Activated CD8-positive, alpha-beta memory T cell treated with anti-CD3 and anti-CD28 coated beads, Interleukin-2, amount 50 U/mL, for 1 hour (primary cell): ENCODE measurements around the gene VPS52.
"Not testable (repeated sequence)": the region's sequence is repeated elsewhere in the genome, so short reads cannot be mapped to it uniquely, and the experiment has no call there.

Source experiments
- DNase-seq: peaks from one replicate; pipeline ENCODE4 v3.0.0-alpha.2; 2020; ENCODE audit errors: extremely low read depth

The VPS52 gene

DNA sequence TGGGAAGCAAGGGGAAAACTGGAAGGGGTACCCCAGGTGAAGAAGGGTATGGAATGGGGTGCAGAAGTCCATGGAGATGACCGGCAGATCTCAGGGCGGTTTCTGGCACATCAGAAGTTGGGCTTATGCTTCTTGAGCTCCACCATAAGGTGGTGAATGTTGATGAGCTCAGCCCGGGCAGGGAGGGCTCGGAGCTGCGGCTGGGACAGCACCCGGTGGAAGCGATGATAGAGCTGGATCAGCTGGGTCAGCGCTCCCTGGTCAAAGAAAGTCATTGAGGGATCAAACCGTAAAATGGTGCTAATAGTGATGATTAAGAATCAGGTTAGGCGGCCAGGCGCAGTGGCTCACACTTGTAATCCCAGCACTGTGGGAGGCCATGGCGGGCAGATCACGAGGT, 20.9 kb downstream of the VPS52 start:
- no peak for DNase-seq

DNA sequence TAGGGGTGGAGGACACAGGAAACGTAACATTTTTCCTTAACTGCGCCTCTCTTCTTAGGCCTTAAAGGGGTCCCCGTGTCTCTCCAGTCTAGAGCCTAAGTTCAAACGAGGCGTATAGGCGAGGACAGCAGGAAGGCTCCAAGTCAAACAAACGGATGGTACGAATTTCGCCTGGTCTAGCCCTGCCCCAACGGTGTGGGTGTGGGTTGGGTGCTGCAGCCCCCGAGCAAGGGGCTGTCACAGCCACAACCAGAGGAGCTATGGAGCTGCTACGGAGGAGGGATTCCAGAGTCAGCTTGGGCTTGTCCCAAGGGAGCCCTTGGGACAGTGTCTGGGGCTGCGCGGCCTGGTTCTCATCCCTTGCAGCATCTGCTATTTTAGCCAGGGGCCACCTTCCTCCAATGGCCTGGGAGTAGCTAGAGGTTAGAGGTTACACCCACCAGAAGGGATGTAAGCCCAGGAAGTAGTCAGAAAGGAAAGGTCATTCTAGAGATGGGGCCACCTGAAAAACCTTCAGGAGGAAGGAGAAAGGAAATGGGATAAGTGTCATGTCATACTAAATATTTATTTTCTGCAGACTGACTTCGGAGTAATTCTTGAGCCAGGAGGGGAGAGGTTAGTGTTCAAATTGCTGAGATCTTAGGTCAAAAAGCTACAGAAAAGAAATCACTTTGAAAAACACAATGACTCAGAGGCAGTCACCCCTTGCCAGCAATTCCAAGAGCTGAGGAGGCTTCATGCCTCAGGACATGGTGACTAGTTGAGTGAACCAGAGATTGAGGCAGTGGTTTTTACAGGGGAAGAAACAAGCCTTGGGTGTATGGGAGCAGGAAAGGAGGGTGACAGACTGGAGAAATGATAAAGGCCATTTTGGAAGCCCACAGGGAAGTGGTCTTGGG, 21.7 kb downstream of the VPS52 start:
- no peak for DNase-seq

DNA sequence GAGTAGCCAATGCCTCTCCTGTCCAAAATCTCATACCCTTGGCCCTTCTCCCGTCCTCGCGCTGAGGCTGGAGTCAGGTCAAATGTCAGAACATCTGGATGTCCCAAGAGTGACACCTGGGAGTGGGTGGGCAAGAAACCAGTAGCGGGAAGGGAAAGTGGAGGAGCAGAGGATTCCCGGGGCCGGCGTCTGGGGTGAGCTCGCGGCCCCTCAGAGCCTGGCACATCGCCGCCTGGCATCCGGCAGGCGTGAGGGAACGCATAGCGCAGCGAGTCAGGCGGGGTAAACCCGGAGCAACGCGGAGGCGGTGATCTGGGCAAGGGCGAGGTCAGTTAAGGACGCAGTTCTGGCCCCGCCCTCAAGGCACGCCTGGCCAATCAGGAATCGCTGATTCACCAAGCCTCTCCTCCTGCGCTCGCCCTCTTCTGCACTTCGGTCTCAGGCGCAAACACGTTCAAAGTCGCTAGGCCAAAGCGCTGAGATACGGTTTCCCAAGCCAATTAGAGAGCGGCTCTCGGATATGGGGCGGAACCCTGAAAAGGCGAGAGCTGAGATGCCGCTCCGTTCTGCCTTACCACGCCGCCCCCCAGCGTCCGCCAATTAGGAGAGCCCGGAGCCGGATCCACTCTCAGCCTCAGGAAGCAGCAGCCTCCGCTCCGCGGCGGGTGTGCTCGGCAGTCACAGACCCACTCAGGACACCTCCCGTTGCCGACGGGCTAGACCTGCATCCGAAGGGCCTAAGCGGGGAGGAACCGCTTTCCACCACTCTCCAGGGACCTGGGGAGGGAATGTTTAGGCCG, 22.5 kb downstream of the VPS52 start:
- DNase-seq, result peak; percentile 95

DNA sequence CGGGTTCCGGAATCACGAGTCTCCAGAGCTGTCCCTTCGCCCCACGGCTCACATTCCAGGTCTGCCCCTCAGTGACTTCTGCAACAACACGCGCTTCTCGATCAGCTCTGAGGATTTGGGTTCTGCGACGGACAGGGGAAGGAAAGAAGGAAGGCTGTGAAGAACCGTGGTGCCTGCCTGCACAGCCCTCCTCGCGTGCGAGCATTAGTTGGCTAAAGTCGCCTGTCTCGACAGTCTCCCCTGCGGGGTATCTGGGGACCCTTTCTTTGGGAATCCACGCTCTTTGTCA, 23.1 kb downstream of the VPS52 start:
- DNase-seq, result peak; percentile 18

DNA sequence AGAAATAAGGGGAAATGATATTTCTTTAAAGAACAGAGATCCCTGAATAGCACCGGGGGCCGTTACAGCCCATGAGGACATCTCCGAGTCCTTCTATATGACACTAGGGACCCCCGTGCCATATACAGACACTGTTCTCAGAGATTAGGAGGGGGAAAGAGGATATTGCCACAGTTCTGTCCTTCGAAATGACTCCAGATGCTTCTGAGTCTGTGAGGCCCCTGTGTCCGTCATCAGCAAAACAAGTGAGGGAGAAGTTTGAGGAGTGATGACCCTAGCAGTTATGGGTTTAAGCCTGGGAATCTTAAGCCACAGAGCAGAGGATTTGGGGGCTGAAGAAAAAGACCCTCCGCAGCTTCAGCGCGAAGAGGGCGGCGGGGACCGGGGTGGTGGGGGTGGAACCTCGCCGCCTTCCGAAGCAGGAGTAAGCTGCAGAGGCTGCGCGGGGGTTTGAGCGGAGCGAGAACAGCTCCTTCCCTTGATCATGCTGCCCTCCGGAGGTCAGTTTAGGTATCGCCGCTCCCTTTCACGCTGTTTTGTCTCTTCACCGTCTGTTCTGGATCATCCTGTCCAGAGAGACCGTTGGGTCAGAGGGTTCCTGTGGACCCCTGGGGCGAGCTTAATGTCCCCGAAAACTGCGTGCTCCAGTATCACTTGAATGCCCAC, 23.6 kb downstream of the VPS52 start:
- DNase-seq, result peak; percentile 74

DNA sequence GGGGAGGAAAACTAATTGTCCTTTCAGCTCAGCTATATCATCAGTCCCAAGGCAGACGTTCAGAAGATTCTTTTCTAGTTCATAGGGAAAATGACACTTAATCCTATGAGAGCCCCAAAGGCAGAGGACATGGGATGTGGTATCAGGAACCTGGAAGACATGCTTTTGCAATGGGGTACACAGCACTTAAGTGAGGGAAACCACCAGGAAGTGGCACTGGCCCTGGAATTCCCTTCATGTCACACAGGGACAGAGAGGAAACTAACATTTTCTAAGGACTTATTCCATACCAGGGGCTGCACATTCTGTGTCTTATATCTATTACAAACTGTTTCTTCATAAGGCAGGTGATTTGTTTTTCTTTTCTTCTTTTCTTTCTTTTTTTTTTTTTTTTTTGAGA, 28.2 kb downstream of the VPS52 start:
- no peak for DNase-seq

DNA sequence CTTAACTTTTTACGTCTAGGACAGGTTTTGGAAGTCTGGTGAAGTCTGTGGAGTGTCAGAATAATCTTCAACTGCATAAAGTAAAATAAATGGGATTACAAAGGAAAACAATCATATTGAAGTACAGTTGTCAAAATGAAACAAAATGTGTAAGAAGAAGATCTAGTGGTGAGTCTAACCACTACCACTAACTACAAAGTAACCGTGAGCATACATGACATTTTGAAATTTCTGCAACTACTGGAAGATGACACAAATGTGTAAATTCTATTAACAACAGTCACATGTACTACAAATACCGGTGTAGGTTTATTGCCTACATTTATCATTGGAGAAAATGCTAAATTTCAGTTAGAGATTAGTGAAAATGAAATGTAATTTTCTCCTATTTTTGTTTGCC, 29.7 kb downstream of the VPS52 start:
- DNase-seq, result no peak

DNA sequence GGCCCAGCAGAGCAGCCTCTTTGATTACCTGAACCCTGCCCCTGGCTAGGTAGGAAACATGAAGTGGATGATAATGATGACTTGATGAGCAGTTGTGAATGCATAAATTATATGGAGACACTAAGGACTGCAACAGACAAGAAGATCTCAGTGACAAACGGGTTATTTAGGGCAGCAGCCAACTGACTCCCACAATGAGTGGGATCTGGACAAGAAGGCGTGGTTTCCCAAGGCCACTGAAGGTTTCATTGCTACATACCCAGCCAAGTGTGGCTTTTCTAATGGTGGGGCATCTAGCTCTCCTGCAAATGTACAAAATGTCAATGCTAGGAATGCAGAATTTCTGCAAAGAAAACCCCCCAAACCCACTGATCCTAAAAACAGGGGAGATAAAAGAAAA, 33.9 kb downstream of the VPS52 start:
- DNase-seq, result no peak

DNA sequence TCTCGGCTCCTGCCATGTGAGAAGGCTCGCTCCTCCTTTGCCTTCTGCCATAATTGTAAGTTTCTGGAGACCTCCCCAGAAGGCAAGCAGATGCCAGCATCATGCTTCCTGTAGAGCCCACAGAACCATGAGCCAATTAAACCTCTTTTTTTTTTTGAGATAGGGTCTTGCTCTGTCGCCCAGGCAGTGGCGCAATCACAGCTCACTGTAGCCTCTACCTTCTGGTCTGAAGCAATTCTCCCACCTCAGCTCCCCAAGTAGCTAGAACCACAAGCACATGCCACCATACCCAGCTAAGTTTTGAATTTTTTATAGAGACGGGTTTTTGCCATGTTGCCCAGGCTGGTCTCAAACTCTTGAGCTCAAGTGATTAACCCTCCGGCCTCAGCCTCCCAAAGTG, 34.8 kb downstream of the VPS52 start:
- DNase-seq, result no peak

DNA sequence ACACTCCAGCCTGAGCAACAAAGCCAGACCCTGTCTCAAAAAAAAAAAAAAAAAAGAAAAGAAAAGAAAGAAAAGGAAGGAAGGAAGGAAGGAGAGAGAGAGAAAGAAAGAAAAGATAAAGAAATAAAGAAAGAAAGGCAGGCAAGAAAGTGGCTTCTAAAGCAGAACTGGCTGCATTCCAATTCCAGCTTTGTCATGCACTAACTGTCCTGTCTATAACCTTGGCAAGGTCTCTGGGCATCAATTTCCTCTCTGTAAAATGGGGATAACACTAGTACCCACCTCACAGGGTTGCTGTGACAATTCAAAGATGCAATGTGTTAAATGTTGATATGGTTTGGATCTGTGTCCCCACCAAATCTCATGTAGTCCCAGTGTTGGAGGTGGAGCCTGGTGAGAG, 35.3 kb downstream of the VPS52 start:
- no peak for DNase-seq

DNA sequence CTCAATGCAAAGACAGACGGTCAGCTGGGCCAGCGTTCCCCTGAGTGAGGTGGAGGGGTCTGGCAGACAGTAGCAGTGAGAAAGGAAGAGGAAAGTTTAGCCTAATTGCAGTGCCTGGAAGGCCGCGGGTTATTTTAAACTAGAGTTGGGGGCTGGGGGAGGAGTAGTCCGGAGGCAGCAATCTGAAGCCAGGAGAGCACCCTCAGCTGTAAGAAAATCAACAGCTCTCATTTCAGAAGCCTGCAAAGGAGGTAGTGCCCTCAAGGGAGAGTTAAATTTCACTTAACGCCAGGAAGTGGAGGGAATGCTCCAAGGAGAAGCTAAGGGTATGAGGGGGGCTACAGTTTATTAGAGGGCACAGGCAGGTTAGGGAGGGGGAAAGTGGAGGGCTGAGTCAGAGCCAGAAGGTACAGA, 36.4 kb downstream of the VPS52 start:
- DNase-seq, result no peak

DNA sequence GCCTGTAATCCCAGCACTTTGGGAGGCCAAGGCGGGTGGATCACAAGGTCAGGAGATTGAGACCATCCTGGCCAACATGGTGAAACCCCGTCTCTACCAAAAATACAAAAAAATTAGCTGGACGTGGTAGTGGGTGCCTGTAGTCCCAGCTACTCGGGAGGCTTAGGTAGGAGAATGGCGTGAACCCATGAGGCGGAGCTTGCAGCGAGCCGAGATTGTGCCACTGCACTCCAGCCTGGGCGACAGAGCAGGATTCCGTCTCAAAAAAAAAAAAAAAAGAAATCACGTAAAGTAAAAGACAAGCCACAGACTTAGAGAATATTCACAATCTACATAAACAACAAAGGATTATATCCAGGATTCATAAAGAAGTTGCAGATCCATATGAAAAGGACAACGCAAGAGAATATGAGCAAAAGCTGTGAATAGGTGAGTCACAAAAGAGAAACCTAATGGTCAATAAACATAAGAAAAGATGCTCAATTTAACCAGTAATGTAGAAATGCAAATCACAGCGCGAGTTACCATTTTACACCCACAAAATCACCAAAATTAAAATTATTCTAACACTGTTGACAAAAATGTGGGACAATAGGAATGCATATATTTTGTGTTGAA, 45.1 kb downstream of the VPS52 start:
- not testable (repeated sequence) for DNase-seq

DNA sequence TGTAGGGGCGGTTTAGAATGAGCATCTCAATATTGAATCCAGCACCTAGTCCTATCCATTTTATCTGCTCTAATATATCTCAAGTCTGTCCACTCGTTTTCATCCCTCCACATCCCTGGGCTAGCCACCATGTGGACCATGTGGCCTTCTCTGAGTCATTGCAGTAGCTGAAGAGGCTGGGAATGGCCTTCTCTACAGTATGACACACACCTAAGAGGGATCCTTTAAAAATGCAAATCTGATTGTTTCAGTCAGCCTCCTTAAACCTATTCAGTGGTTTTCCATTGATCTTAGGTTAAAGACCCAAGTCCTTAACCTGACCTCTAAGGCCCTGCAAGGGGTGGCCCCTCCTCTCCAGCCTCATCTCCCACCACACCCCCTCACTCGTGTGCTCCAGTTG, 54.0 kb downstream of the VPS52 start:
- DNase-seq, result no peak

DNA sequence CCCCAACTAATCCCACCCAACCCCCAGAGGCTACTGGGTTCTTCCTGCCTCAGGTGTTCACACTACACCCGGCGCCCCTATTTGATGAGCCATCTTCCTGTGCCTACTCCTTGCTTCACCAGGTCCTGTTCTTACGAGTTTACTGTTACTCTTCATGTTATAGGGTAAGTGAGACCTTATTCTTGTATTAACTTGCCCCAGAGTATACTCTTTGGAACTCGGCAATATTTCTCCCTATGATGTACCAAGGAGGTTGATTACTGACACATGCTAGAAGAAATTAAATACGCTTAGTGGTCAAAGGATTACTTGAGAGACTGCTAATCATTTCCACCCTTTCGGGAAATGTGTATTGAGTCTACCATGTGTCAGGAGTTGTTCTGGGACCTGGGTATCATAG, 54.4 kb downstream of the VPS52 start:
- DNase-seq, result no peak

DNA sequence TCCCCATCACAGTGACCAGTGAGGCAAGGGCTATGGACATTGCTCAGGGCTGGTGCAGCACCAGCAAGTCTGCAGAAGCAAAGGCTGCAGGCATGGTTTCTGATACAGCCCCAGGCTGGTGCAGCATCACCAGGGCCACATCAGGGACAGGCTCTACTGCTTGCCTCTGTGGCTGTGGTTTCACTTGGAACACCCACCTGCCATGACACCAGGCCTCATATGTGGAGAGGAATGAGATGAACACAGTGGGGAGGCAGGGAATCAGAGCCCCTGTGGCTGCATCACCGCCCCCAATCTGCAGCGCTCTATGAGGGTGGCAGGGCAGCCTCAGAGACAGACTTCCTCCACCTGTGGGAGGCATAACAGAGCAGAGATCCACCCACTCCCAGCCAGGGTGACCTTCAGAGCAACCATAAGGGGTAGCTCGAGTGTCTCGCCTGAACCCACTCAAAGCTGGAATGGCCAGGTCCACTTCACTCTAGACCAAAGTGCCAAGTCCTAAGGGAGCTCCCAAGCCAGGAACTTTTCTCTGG, 55.5 kb downstream of the VPS52 start:
- no peak for DNase-seq

DNA sequence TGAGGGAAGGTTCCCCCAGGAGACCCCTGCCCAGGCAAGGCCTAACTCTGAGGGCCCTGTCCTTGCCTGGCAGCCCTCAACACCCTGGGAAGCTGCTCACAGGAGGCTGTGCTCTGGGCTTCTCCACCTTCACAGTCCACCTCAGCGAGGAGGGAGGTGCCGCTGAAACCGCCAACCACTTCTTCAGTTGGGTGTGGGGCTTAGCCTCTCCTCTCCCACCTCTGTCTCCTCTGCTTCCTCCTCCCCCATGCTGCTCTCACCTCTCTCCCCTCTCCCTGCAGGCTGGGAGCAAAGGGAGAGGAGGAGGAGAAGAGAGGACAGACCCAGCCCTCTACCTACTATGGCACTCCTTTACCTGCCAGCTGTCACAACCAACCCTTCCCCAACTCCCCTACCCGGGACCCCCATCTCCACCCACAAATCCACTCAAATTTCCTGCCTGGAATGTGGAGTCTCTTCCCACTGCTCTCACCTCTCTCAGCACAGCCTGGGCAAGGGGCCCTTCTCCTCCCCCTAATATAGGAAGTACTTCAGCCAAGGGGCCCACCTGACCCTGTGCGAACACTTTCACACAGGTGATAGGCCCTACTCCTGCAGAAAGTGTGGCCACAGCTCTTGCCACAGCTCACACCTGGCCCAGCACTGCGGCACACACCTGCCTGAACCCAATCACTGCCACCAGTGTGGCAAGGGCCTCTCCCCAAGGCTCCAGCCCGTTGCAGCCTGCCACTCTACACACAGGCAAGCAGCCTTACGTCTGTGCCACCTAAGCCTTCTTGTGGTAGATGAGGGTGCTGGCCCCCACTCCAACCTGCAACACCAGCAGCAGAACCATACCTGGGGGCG, 56.2 kb downstream of the VPS52 start:
- no peak for DNase-seq

DNA sequence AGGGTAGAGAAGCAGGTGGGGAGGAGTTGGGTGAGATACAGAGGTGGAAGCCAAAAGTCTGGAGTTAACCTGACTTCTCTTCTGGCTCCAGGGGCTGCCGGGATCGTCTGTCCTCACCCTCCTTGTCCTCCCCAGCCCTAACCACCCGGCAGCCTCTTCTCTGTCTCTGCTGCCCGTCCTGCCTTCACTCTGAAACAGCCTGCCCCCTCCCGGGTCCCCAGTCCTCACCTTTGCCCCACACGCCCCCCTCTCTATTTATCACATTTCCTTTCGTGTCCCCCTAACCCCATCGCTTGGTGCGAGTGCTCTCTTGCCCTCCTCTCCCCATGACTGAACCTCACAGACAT, 57.7 kb downstream of the VPS52 start:
- DNase-seq, result no peak

DNA sequence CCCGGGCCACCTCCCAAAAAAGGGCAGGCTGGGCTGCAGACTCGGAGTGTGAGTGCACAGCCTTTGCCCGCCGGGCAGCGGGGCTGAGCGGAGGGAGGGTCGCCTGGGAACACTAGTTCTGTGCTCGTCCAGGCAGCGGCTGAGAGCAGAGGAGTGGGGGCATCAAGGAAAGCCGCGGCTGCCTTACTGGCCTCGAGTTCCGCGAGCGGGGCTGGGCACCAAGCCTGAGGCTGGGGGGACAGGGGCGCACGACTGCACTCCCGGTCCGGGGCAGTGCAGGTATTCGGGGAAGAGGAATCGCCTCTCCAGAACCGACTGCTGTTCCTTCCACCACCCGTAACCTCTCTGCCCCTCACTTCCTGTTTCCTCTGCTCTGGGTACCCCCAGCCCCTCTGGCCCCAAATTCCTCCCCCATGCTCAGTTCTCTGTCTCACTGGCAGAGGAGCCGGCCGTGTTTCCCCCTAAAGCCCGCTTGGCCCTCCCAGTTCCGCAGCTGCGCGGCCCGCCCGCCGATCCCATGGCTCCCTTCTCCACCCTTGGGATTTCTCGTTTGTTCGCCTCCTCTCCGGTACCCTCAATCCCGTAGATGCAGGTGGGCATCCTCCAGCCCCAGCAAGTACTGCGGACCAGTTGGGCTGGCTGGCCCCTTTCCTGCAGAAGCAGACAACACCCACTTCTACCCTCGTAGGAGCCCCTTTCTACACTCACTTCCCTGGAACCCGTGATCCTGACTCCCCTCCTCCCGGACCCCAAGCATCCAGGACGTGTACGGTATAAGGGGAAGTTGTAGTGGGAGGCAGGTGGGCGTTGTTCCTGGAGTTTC, 58.3 kb downstream of the VPS52 start:
- DNase-seq, result no peak

DNA sequence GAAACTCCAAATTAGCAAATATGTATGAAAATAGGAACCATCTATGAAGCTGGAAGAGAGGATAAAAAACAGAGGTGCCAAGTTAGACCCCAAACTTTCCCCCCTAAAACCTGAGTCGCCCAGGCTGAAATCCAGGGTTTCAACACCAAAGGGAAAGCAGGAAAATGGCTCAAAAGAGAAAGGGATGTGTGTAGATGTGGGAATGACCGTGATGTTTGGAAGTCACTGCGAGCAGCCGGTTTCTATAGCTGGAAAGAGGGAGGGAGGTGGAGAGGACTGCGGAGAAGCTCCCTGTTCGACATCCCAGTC, 58.9 kb downstream of the VPS52 start:
- DNase-seq, result no peak

DNA sequence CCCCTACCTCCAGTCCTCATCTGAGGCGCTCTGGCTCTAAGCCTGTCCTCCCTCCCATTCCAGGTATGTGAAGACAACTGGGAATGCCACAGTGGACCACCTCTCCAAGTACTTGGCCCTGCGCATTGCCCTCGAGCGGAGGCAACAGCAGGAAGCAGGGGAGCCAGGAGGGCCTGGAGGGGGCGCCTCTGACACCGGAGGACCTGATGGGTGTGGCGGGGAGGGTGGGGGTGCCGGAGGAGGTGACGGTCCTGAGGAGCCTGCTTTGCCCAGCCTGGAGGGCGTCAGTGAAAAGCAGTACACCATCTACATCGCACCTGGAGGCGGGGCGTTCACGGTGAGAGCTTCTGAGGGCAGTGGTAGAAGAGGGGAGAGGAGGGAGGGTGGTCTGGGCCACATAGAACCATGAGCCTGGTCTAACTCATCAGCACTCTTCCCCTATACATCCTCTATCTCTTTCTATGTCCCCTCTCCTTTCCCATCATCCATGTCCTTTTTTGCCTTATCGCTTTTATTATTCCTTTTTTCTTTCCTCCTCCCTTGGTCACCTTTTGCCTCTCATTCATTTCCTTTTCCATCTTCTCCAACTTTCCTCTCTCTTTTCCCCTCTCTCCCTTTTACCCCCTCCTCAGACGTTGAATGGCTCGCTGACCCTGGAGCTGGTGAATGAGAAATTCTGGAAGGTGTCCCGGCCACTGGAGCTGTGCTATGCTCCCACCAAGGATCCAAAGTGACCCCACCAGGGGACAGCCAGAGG, 59.8 kb downstream of the VPS52 start:
- DNase-seq, result no peak
